Fibroblast of skin of left quadriceps (primary cell): ENCODE measurements around the gene PTMS.
A peak's percentile ranks its signal among the peaks of the same experiment; 100 is the strongest.

Experiments
- DNase-seq, 2 experiments: peaks; one replicate each; pipeline ENCODE4 v3.0.0-alpha.2; 2013; ENCODE audit warnings: low read depth in 2 of 2

Gene PTMS

GRCh38 chr12:6752167-6752920 lies 13.8 kb upstream of the PTMS start:
- peak; percentile 26 to 32 for DNase-seq

GRCh38 chr12:6752921-6753771 lies 13.0 kb upstream of the PTMS start, which contains the start of gene MLF2:
Gene MLF2 (minus strand): TSS chr12:6753141. CDS start chr12:6752334, 807 bp downstream.
- DNase-seq = peak; percentile 99

- no peak for DNase-seq
These were observed 12.3 kb upstream of the PTMS start for GRCh38 chr12:6753772-6754356.

GRCh38 chr12:6754411-6754810 lies 11.8 kb upstream of the PTMS start:
- DNase-seq = no peak

- no peak for DNase-seq
These were observed 9.0 kb upstream of the PTMS start for GRCh38 chr12:6757028-6757690.

- DNase-seq = no peak
These were observed 7.6 kb upstream of the PTMS start for GRCh38 chr12:6758506-6759095.

GRCh38 chr12:6759741-6760140 lies 6.4 kb upstream of the PTMS start:
- DNase-seq = no peak

GRCh38 chr12:6763380-6763779 lies 2.8 kb upstream of the PTMS start:
- no peak for DNase-seq

- peak; percentile 100 for DNase-seq
These were observed 1.9 kb upstream of the PTMS start for GRCh38 chr12:6764011-6764828.

GRCh38 chr12:6765048-6765633 lies 1.0 kb upstream of the PTMS start:
- DNase-seq = no peak

- DNase-seq = no peak
These were observed 637 bp downstream of the PTMS start for GRCh38 chr12:6766651-6767349.

GRCh38 chr12:6767353-6768319 lies 1.5 kb downstream of the PTMS start:
- DNase-seq = no peak

GRCh38 chr12:6768437-6768914 lies 2.3 kb downstream of the PTMS start:
- DNase-seq = no peak

- no peak for DNase-seq
These were observed 2.8 kb downstream of the PTMS start for GRCh38 chr12:6768990-6769389.

- no peak for DNase-seq
These were observed 3.5 kb downstream of the PTMS start for GRCh38 chr12:6769666-6770065.

- DNase-seq = no peak
These were observed 3.9 kb downstream of the PTMS start for GRCh38 chr12:6770094-6770493.

- DNase-seq = no peak
These were observed 4.4 kb downstream of the PTMS start for GRCh38 chr12:6770600-6770999.

GRCh38 chr12:6771091-6771495 lies 4.9 kb downstream of the PTMS start:
- no peak for DNase-seq
